ENCODE data around the gene SLC5A12.

DNA sequence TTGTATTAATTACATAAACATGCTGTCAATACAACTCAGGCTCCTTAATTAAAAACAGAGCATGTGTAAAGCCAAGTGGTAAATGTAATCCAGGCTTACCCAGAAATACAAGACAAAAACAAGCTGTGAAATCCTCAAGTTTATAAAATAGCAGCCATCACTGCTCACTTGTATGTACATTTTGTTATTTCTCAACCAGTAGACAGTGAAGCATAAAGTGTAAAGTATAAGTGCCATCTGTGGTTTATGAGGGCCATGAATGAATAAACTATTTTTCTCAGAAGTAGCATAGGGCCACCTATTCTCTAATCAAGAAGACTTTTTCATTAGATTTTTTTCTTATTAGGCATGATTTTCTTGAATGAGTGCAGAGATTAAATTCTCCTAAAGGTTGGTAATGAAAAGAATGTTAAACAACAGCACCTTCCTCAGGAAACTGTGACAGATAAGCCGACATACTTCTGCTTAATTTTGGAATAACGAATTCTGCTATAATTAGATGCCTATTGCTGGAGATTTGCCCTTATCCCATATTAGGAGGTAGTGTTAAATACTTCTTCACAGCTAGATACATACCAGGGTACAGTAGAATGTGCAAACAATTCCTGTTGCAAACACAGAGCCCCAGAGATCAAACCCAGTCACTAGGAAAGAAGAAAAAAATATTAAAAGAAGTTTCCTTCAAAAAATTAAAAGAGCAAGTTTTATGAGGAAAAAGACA, 13.0 kb downstream of the SLC5A12 start:
- TF ChIP-seq, protein P1, sequence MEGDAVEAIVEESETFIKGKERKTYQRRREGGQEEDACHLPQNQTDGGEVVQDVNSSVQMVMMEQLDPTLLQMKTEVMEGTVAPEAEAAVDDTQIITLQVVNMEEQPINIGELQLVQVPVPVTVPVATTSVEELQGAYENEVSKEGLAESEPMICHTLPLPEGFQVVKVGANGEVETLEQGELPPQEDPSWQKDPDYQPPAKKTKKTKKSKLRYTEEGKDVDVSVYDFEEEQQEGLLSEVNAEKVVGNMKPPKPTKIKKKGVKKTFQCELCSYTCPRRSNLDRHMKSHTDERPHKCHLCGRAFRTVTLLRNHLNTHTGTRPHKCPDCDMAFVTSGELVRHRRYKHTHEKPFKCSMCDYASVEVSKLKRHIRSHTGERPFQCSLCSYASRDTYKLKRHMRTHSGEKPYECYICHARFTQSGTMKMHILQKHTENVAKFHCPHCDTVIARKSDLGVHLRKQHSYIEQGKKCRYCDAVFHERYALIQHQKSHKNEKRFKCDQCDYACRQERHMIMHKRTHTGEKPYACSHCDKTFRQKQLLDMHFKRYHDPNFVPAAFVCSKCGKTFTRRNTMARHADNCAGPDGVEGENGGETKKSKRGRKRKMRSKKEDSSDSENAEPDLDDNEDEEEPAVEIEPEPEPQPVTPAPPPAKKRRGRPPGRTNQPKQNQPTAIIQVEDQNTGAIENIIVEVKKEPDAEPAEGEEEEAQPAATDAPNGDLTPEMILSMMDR (IDR thresholded peaks at IDR 0.05) = no peak
- no peak for TF ChIP-seq POLR2A (IDR thresholded peaks at IDR 0.05)
